GM18951 (cell line): ENCODE results near the gene AQP3.
"Not testable (repeated sequence)": the region's sequence is repeated elsewhere in the genome, so short reads cannot be mapped to it uniquely, and the experiment has no call there.

Source experiments
- POLR2A ChIP-seq: IDR thresholded peaks from 4 replicates; pipeline ENCODE4 v1.6.1; 2011; ENCODE audit warnings: mild to moderate bottlenecking; ENCODE audit not compliant: insufficient read length, insufficient read depth; ENCODE audit errors: extremely low read depth
- in situ Hi-C: fragments of 300-500 bp; cut with MboI; formaldehyde crosslinking; loops from one replicate; pipeline ENCODE4 v1.12.0; 2022; ENCODE audit warnings: low sequenced_read_pairs, mixed read lengths, inconsistent platforms; ENCODE audit not compliant: unreplicated experiment

The AQP3 gene

DNA sequence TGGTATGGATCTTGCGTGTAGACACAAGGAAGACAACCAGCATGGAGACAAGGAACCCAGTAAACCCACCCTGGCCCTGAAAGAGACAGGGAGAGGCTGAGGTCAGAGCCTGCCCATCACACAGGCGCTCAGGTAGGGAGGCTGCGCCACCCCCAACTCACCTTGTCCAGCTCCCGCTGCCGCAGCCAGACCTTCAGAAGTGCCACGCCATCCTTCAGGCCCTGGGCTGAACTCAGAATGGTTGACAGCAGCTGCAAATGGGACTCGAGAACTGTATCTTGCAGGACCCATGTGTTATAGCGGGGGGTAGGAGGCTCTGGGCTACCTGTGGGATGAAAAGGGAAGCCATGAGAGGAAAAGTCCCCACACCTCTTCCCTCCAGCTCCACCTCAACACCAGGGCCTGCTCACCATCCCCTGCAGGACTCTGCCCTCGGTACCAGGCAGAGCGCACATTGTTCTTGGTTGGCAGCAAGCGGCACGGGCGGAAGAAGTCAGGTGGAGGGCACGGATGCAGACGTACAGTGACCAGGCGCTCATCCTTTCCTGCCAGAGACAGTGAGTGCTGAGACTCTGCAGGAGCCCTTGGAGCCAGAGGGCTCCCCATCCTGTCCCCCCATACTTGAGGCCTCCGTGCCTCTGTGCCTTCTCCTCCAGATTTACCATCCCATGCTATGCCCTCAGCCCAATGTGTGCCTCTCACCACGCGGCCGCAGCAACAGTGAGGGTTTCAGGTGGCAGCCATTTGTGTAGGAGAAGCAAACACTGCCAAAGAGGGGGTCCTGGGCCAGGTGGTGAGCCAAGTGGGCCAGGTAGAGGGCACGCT, 21.6 kb upstream of the AQP3 start:
- no peak for TF ChIP-seq POLR2A
- in situ Hi-C loops = no loop called here

DNA sequence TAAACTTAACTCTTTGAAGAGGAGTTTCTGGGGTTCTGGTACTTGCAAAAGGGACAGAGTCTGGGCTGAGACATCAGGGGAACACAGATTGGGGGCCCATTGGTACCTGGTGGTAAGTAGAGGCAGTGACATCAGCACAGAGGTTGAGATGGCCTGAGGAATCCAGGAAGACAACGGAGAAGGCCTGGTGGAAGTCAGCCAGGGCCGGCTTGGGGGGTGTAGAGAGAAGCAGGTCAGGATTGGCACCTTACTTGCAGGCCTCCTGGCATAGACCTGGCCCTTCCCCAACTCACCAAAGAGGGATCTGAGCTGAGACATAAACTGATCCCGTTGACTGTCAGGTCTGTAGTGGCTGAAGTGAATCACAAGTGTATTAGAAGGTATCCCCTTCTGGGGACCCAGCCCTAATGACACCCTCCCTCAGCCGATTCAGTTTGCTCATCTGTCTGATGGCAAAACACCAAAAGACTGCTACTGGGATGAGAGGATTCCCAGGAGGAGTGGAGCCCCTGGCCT, 20.9 kb upstream of the AQP3 start:
- in situ Hi-C loops = no loop called here
- TF ChIP-seq POLR2A = no peak

DNA sequence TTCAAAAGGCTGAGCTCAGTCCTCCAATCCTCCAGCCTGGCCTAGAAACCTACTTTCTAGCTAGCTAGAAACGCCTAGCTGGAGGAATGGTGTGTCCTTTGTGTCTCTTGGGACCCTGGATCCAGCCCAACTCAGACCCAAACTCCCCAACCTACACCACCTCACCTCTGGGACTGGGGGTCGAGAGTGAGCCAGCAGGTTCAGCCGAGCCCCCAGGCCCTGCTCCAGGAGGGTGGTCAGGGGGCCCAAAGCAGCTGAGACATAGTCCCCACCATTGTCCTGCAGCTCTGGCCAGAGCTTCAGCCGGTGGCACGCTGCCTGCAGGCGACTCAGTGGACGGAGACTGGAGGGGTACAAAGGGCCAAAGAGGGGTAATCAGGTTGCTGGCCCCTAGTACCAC, 20.1 kb upstream of the AQP3 start:
- in situ Hi-C loops = no loop called here
- no peak for TF ChIP-seq POLR2A

DNA sequence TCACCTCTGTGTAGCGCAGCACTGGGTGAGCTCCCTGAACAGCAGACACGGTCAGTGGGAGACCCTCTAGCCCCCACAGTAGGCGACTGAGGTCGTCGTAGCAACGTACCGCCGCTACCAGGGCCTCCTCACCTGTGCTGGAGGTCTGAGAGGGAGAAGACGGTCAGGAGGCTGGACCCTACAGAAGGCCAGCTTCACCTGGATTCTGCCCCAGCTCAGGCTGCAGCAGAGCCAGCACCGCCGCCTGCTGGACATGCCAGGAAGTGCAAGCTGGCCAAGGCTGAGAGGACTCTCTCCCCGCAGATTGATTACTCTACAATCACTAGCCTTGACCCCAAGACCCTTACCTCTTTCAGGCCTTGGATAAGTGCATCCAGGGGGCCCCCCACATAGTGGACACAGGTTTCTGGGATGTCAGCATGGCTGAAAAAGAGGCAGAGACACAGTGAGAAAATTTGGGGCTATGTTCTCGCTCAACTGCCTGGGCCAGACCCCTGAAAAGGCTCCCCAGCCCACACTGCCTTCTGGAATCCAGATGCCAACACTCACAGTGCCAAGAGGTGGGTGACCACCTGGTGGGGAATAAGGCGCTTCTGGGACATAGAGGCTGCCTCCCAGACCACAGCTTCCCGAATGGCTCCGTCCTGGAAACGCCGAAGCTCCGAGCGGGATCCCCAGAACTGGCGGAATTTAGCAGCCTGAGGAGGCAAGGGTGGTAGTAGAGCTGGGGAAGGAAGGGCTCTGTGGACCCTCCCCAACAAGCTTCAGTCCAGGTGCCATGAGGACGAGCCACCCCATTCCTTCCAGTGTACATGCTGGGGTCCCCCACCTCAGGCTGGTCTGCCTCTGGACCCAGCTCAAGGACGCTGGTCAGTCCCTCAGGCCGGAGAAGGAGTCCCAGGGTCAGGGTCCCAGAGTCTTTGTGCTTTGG, 19.4 kb upstream of the AQP3 start:
- no peak for TF ChIP-seq POLR2A
- in situ Hi-C loops = no loop called here

DNA sequence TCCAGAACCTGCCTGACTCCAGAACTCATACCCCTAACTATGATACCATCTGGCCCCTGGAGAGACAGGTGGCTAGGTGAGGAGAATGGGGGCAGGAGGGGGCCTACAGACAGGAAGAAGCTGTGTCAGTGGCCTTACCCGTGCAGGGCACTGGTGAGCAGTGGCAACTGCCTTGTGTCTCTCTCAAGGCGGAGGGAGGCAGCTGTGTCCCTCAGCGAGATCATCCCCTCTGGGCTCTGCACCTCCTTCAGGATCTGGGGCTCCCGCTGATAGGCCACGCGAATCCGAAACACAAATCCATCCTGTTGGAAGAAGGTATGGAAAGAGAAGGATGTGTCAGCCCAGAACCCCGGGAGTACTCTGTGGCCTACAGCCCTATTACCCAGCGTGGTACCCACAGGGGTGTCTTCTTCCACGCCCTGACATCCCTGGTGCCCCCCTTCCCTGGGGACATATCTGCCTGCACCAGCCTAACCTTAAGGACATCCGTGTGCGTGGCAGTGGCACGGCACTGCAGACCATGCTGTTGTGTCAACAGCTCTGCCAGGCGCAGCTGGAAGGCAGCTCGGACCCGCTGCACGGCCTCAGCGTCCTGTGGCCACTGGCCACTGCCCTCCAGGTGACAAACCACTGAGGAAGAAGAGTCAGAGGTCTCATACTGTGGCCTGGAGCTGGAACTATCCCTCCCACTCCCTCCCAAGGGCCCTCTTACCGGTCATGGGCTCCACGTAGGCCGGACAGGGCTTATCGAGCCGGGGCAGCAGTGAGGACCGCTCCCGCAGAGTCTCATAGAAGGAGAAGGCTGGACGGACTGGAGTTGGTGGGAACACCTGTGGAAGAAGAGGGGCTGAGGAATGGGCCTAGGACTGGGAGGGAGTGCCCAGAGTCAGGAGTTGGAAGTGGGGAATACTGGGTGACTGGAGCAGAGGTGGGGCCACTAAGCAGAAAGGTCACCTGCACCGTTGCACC, 18.5 kb upstream of the AQP3 start:
- in situ Hi-C loops = no loop called here

DNA sequence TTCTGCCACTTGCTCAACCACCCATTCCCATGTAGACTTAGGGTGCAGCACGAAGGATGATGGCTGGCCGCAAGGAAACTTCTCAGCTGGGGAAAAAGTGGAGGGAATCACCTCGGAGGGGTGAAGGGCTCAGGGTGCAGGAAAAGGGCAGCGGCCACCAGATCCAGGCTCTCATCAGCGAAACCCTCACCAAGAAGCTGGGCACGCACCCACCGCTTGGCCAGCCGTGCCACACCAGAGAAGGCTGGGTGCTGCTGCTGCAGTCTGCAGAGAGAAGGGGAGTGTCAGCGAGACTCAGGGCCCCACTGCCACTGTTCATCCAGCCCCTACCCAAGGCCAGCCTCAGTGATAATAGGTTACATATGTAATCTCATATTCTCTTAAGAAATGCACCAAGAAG, 17.7 kb upstream of the AQP3 start:
- TF ChIP-seq POLR2A = no peak
- in situ Hi-C loops = no loop called here

More for the DNA sequence above, 18.5 kb upstream of the AQP3 start:
- no peak for TF ChIP-seq POLR2A

DNA sequence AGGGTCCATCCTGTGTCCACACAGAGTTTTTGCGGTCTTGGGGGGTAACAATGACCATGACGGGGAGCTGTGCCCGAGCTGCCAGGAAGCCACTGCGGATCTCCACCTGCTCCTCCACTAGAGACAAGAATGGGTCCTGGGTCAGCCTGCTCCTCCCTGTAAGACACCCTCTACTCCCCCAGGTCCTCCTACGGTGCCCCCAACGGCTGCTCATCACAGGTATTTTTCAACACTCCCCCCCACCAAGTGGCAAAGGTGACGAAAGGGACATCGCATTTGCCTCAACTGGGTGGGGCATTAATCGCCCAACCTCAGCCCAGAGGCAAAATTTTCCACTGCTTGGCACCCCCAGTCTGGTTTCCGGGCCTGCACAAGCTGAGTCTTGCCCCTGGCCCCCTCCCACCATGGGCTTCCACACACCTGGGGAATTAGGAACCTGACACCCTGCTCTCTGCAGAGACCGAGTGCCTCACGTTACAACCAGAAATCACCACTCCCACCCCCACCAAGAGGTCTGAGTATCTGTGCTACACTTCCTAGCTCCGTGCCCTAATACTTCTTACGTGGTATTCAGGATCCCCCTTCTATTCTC, 16.7 kb upstream of the AQP3 start:
- no peak for TF ChIP-seq POLR2A
- in situ Hi-C loops = no loop called here

DNA sequence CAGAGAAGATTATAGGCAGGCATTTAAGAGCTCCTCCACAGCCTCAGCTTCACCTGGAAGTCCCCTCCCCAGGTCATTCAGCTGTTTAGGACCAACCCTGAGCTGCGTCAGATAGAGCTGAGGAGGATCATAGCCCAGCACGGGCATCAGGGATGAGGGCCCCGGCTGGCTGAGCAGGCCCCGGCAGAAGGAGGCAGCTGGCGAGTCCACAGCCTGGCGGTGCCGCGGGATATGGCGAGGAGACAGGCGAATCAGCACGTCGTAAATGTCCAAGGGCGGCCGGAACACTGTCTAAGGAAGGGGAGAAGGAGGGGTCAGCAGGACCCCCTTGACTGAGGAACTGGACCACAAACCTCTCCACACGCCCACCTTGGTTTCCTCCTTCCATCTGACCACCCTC, 15.8 kb upstream of the AQP3 start:
- in situ Hi-C loops = no loop called here
- TF ChIP-seq POLR2A = no peak

DNA sequence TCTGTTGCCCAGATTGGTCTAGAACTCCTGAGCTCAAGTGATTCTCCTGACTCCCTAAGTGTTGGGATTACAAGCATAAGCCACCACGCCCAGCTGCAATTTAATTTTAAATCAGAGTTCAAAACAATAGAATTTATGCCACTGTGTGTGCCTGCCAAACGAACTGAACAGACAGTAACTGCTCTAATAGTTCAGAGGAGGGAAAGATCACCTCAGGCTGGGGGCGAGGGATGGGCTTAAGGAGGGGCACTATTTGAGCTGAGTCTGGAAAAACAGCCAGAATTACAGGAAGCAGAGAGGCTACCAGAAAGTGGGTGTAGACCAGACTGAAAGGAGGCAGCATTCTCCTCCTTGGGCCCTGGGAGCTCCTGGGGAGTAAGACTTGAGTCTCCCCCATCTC, 14.1 kb upstream of the AQP3 start:
- in situ Hi-C loops = no loop called here
- TF ChIP-seq POLR2A = no peak

DNA sequence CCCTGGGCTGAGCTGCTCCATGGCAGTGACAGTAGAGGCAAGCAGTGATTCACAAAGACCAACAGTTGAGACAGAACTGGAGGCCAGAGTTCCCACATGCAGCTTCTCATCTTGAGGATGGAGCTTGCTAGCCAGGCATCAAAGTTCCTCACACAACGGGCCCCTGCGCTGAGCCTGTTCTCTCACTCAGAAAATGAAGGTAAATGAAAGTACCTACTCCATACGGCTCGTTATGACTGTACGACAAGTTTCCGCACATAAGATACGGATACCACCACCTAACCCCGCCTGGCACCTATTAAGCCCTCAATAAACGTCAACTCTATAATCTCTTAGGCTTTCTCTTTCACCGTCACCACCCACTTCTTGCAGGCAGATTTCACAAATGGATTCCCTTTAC, 13.5 kb upstream of the AQP3 start:
- no peak for TF ChIP-seq POLR2A
- in situ Hi-C loops = no loop called here

DNA sequence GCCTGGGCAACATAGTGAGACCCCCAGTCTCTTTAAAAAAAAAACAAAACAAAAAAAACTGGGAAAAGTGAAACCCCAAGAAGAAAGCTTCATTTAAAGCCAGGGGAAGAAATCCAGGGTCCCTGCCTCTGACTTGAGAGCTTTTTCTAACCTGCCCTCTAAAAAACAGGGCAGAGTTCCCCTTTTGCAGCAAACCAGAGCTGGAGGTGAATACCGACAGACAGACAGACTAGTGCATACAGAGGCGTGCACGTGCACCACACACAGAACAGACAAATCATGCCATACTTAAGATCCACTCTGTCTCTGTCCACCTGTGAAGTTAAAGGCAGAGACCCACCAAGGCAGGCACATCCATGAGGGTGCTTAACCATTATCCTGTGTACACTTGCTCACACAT, 11.7 kb upstream of the AQP3 start:
- in situ Hi-C loops = no loop called here
- no peak for TF ChIP-seq POLR2A

DNA sequence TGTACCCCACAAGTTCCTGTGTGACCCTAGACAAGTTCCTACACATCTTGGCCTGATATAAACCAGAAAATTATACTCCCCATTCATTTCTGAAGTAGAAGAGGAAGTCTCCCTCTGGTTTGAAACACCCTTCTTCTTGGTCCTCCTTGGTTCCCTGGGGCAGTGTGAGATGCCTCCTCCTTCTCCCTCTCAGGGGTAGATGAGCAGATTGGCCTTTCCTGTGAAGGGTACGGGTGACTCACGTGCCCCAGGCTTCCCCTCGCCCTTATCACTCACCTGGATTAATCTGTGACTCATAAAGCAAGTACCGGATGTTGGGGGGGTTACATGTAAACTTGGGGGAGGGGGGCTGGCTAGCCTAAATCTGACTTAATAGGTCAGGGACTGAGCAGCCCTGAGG, 11.1 kb upstream of the AQP3 start:
- in situ Hi-C loops = no loop called here
- TF ChIP-seq POLR2A = peak; percentile 18

DNA sequence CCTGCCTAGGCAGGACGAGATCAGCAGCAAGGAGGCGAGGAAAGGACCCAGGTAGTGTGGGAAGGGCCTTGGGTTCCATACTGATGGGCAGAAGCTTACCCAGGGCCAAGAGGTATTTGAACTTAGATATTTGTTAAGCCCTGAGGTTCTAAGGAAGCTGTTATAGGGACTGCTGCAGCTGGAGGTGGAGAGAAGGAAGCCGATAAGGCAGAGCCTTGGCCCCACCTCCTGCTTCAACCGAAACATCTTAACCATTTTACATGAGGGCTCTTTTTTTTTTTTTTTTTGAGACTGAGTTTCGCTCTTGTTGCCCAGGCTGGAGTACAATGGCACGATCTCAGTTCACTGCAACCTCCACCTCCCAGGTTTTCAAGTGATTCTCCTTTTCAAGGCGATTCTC, 8.6 kb upstream of the AQP3 start:
- no peak for TF ChIP-seq POLR2A
- in situ Hi-C loops = no loop called here

DNA sequence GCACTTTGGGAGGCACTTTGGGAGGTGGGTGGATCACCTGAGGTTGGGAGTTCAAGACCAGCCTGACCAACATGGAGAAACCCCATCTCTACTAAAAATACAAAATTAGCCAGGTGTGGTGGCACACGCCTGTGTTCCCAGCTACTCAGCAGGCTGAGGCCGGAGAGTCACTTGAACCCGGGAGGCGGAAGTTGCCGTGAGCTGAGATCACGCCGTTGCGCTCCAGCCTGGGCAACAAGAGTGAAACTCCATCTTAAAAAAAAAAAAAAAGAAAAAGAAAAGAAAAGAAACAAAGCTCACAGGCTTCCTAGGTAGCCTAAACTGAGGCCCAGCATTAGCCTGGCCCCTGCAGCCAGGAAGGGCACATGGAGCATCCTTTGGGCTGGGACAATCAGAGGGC, 8.1 kb upstream of the AQP3 start:
- in situ Hi-C loops = not testable (repeated sequence)

DNA sequence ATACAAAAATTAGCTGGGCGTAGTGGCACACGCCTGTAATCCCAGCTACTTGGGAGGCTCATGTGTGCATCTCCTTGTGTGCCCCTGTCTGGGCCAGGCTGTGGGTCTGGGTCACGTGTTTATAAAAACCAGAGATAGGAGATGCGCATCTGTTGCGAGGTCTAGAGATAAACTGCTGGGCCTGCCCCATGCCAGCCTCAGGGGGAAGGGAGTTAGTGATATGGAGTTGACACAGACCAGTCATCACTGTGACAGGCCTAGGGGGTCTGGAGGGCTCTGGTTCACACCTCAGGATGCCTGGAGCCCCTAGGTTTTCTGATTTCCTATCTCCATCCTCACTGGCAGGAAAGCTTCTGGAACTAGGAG, 7.3 kb upstream of the AQP3 start:
- in situ Hi-C loops = not testable (repeated sequence)
